Stimulated activated effector memory CD8-positive, alpha-beta T cell treated with anti-CD3 and anti-CD28 coated beads, Interleukin-12 subunit alpha, Interleukin-12 subunit beta, amount 100 ng/mL, for 72 hours (primary cell): ENCODE results near the gene OPN1LW.
A peak's percentile ranks its signal among the peaks of the same experiment; 100 is the strongest.
"Not testable (repeated sequence)": the region's sequence is repeated elsewhere in the genome, so short reads cannot be mapped to it uniquely, and the experiment has no call there.

ENCODE experiments used
- ATAC-seq: fragments of 150-1000 bp; cut with Tn5 transposase; 2 replicates; pipeline ENCODE4 v1.10.0; 2021
- DNase-seq, 2 donors: peaks; one replicate each; pipeline ENCODE4 v3.0.0; 2021 to 2022; ENCODE audit warnings: low spot score in 2 of 2
- H3K27ac Mint-ChIP-seq: one replicate; pipeline ENCODE4 v1.8.0; 2022; ENCODE audit warnings: mild to moderate bottlenecking, mixed read lengths
- H3K36me3 Mint-ChIP-seq: one replicate; pipeline ENCODE4 v1.8.0; 2022; ENCODE audit warnings: mild to moderate bottlenecking, mixed read lengths
- H3K4me1 Mint-ChIP-seq: one replicate; pipeline ENCODE4 v1.8.0; 2022; ENCODE audit warnings: mixed read lengths
- H3K4me3 Mint-ChIP-seq: one replicate; pipeline ENCODE4 v1.8.0; 2022; ENCODE audit warnings: mild to moderate bottlenecking, mixed read lengths
- H3K9me3 Mint-ChIP-seq: one replicate; pipeline ENCODE4 v1.8.0; 2022; ENCODE audit warnings: mixed read lengths

The OPN1LW gene

DNA sequence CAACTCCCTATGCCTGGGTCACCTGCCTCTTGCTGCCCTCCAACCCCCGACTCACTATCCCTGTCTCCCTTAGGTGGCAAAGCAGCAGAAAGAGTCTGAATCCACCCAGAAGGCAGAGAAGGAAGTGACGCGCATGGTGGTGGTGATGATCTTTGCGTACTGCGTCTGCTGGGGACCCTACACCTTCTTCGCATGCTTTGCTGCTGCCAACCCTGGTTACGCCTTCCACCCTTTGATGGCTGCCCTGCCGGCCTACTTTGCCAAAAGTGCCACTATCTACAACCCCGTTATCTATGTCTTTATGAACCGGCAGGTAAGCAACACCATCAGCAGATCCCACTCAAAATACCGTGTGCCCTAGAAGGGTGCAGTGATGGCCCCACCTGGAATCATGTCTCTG lies 12.2 kb downstream of the OPN1LW start:
- H3K27ac Mint-ChIP-seq: not testable (repeated sequence)

GRCh38 chrX:154157207-154157606 lies 13.2 kb downstream of the OPN1LW start:
- not testable (repeated sequence) for H3K27ac Mint-ChIP-seq, DNase-seq, ATAC-seq, H3K4me3 Mint-ChIP-seq, H3K9me3 Mint-ChIP-seq, H3K36me3 Mint-ChIP-seq, H3K4me1 Mint-ChIP-seq

More for the DNA sequence above, 12.2 kb downstream of the OPN1LW start:
- not testable (repeated sequence) for H3K9me3 Mint-ChIP-seq, H3K4me3 Mint-ChIP-seq, H3K4me1 Mint-ChIP-seq, DNase-seq, ATAC-seq, H3K36me3 Mint-ChIP-seq

DNA sequence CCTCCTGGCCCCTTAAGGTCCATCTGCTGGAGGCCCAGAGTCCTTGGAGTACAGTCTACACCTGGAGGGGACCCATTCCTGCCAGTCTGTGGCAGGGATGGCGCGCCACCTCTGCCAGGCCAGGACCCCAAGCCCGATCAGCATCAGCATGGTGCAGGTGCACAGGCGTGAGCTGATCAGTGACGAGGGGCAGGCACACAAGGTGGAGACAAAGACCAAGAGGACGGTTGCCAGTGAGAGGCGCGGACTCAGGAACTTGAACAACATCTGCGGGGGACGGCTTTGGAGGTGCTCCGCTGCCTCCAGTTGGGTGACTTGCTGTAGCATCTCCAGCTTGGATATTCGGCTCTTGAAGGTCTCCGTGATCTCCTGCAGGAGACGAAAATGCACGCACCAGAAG lies 15.3 kb downstream of the OPN1LW start:
- not testable (repeated sequence) for H3K4me1 Mint-ChIP-seq, H3K4me3 Mint-ChIP-seq, ATAC-seq, H3K9me3 Mint-ChIP-seq, H3K27ac Mint-ChIP-seq, H3K36me3 Mint-ChIP-seq, DNase-seq

GRCh38 chrX:154164902-154165301 lies 20.9 kb downstream of the OPN1LW start:
- DNase-seq, H3K9me3 Mint-ChIP-seq, H3K4me1 Mint-ChIP-seq, H3K36me3 Mint-ChIP-seq, ATAC-seq, H3K4me3 Mint-ChIP-seq, H3K27ac Mint-ChIP-seq: not testable (repeated sequence)

- H3K4me1 Mint-ChIP-seq, DNase-seq, H3K4me3 Mint-ChIP-seq, H3K36me3 Mint-ChIP-seq, ATAC-seq, H3K9me3 Mint-ChIP-seq, H3K27ac Mint-ChIP-seq: not testable (repeated sequence)
Measured at GRCh38 chrX:154168384-154168783, 24.3 kb downstream of the OPN1LW start.

GRCh38 chrX:154172535-154172943 lies 28.5 kb downstream of the OPN1LW start:
- H3K4me3 Mint-ChIP-seq, DNase-seq, H3K4me1 Mint-ChIP-seq, H3K36me3 Mint-ChIP-seq, H3K27ac Mint-ChIP-seq, H3K9me3 Mint-ChIP-seq: not testable (repeated sequence)
- ATAC-seq: peak; percentile 98

GRCh38 chrX:154174356-154174755 lies 30.3 kb downstream of the OPN1LW start:
- H3K9me3 Mint-ChIP-seq, DNase-seq, H3K27ac Mint-ChIP-seq, H3K4me3 Mint-ChIP-seq, H3K36me3 Mint-ChIP-seq, H3K4me1 Mint-ChIP-seq, ATAC-seq: not testable (repeated sequence)

- DNase-seq, H3K4me1 Mint-ChIP-seq, H3K4me3 Mint-ChIP-seq, H3K36me3 Mint-ChIP-seq, ATAC-seq, H3K27ac Mint-ChIP-seq, H3K9me3 Mint-ChIP-seq: not testable (repeated sequence)
Measured at GRCh38 chrX:154182296-154182695, 38.3 kb downstream of the OPN1LW start, which contains the start of gene OPN1MW. TSS of gene OPN1MW (plus strand) at chrX:154182596. CDS start at chrX:154182678, 82 bp downstream.

DNA sequence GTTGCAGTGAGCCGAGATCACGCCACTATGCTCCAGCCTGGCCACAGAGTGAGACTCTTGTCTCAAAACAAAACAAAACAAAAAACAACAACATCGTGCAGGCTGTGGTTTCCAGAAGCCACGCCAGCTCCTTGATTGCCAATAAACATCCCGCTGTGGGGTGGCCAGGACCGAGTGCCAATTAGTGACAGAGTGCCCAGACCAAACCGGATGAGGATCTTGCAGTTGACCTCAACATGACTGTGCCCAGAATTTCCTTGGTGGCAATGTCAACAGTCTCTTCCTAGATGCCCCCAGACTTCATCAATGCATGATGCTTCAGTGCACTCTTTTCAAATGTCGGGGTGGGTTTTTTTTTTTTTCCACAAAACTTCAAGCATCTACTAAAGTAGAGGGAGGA lies 39.8 kb downstream of the OPN1LW start:
- not testable (repeated sequence) for H3K27ac Mint-ChIP-seq, H3K9me3 Mint-ChIP-seq, H3K4me1 Mint-ChIP-seq, H3K4me3 Mint-ChIP-seq, DNase-seq, H3K36me3 Mint-ChIP-seq
- peak; percentile 64 for ATAC-seq

GRCh38 chrX:154192846-154193245 lies 48.8 kb downstream of the OPN1LW start:
- not testable (repeated sequence) for DNase-seq, H3K9me3 Mint-ChIP-seq, H3K27ac Mint-ChIP-seq, H3K4me3 Mint-ChIP-seq, ATAC-seq, H3K36me3 Mint-ChIP-seq, H3K4me1 Mint-ChIP-seq

DNA sequence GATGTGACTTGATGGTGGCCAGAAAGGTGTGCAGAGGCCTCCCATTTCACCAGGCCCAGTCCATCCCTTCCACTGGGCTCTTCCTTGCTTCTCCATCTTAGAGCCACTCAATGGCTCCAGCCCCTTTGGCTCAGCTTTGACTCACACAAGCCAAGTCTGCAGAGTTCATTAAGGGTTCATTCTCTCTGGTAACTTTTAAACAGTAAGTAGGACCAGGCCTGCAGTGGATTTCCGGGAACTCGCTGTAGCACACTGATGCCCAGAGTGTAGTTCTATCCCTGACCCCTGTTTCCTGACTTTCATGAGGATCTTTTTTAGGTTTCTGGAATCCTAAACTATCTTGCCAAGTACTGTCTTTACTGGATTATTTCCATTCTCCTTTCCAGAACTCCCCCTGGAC lies 50.3 kb downstream of the OPN1LW start:
- H3K4me1 Mint-ChIP-seq, DNase-seq, H3K9me3 Mint-ChIP-seq, ATAC-seq, H3K36me3 Mint-ChIP-seq, H3K27ac Mint-ChIP-seq, H3K4me3 Mint-ChIP-seq: not testable (repeated sequence)

DNA sequence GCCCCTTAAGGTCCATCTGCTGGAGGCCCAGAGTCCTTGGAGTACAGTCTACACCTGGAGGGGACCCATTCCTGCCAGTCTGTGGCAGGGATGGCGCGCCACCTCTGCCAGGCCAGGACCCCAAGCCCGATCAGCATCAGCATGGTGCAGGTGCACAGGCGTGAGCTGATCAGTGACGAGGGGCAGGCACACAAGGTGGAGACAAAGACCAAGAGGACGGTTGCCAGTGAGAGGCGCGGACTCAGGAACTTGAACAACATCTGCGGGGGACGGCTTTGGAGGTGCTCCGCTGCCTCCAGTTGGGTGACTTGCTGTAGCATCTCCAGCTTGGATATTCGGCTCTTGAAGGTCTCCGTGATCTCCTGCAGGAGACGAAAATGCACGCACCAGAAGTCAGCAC lies 52.4 kb downstream of the OPN1LW start:
- not testable (repeated sequence) for DNase-seq, H3K4me1 Mint-ChIP-seq, H3K4me3 Mint-ChIP-seq, H3K9me3 Mint-ChIP-seq, H3K36me3 Mint-ChIP-seq, ATAC-seq, H3K27ac Mint-ChIP-seq
